ENCODE data around the gene PIK3CD.

GRCh38 chr1:9609998-9610397, 41.5 kb upstream of the PIK3CD start:
- TF ChIP-seq POLR2AphosphoS5 (IDR thresholded peaks at IDR 0.05; ENCODE audit: low read depth, low read length): no peak
- no peak for TF ChIP-seq POLR2A (IDR thresholded peaks at IDR 0.05; ENCODE audit: low read depth, low read length)
- no peak for TF ChIP-seq TAF1 (IDR thresholded peaks at IDR 0.05; ENCODE audit: borderline replicate concordance, low read depth, low read length)

Data from GM12892 (cell line).